DMS114 treated with DMSO at 0.1 percent for 48 hours (cell line): ENCODE results near the gene PPM1K.
A peak's percentile ranks its signal among the peaks of the same experiment; 100 is the strongest.
"Not testable (repeated sequence)": the region's sequence is repeated elsewhere in the genome, so short reads cannot be mapped to it uniquely, and the experiment has no call there.

Source experiments
- DNase-seq: peaks from one replicate; lab custom pipeline; 2025; ENCODE audit not compliant: unreplicated experiment; lab: John Stamatoyannopoulos, UW

Gene PPM1K

GRCh38 chr4:88284439-88285234 is at the start of gene PPM1K:
TSS of gene PPM1K (minus strand) at chr4:88284561. CDS start at chr4:88278583, 5,978 bp downstream.
- peak; percentile 84 for DNase-seq

GRCh38 chr4:88333741-88334405 is 49.5 kb upstream of the PPM1K start:
- no peak for DNase-seq

- DNase-seq = no peak
These were observed 43.3 kb upstream of the PPM1K start for GRCh38 chr4:88327665-88328064.

GRCh38 chr4:88320780-88321373 is 36.5 kb upstream of the PPM1K start:
- no peak for DNase-seq

GRCh38 chr4:88320224-88320779 is 35.9 kb upstream of the PPM1K start:
- no peak for DNase-seq

GRCh38 chr4:88318751-88319350 is 34.5 kb upstream of the PPM1K start:
- DNase-seq = no peak

GRCh38 chr4:88315460-88316017 is 31.2 kb upstream of the PPM1K start:
- no peak for DNase-seq

- DNase-seq = not testable (repeated sequence)
These were observed 28.8 kb upstream of the PPM1K start for GRCh38 chr4:88313088-88313624.

- no peak for DNase-seq
These were observed 24.2 kb upstream of the PPM1K start for GRCh38 chr4:88308587-88308986.

- DNase-seq = no peak
These were observed 13.5 kb upstream of the PPM1K start for GRCh38 chr4:88297725-88298454.

GRCh38 chr4:88297212-88297516 is 12.8 kb upstream of the PPM1K start:
- no peak for DNase-seq

- no peak for DNase-seq
These were observed 12.3 kb upstream of the PPM1K start for GRCh38 chr4:88296413-88297211.

GRCh38 chr4:88295656-88296055 is 11.3 kb upstream of the PPM1K start:
- no peak for DNase-seq

- no peak for DNase-seq
These were observed 6.6 kb upstream of the PPM1K start for GRCh38 chr4:88291003-88291402.

- no peak for DNase-seq
These were observed 2.5 kb upstream of the PPM1K start for GRCh38 chr4:88286897-88287296.

- DNase-seq = no peak
These were observed 883 bp upstream of the PPM1K start for GRCh38 chr4:88285235-88285653.

- DNase-seq = no peak
These were observed 511 bp downstream of the PPM1K start for GRCh38 chr4:88283661-88284438.

- DNase-seq = no peak
These were observed 4.0 kb downstream of the PPM1K start for GRCh38 chr4:88280228-88280795.
